ENCODE measurements around the gene MED15. TPM values are rescaled to one million over a fixed set of nuclear protein-coding genes. Genes with fewer than 3 reads are reported as not detected.

The MED15 gene
- total and polyA plus RNA-seq, 4 donors: 23.5 to 119 (median 96.9) TPM

DNA sequence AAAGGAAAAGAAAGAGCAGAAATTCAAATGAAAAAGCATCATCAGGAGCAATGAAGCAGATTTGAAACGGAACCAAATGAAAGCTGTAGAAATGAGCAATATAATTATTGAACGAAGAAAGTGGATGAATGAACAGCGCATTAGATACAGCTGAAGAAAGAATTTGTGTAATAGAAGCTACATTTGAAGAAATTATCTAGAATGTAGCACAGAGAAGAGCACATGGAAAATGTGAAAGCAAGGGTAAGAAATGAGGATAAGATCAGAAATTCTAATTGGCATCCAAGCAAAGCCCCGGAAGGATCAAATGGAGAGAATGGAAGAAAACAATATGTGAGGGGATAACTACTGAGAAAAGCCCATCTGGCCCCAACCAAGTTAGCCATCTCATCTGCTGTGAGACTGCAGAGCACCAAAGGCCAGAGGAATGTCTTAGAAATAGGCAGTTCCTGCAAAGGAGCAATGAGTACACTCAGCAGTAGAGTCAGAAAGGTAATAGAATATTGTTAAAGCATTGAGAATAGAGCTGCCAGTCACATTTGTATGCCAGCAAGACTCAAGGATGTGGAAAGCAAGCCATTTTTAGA lies 51.9 kb downstream of the MED15 start:
- DNase-seq (no peak), ATAC-seq (ENCODE audit: low FRiP score) (no peak)
- Histone ChIP-seq H3K27ac (ENCODE audit: low read depth in 1 of 2, low read length in 2 of 2) (no peak overlapping the region), H3K4me3 (ENCODE audit: low read length in 2 of 2) (no peak overlapping the region), H3K36me3 (ENCODE audit: control insufficient read depth in 1 of 2, insufficient read depth in 2 of 2, low read length in 1 of 2) (peaks cover 0 to 2% of the 10 kb centered on the region in 2 donors), H3K4me1 (ENCODE audit: control insufficient read depth in 1 of 2, insufficient read depth in 2 of 2, low read length in 2 of 2) (peaks cover 0 to 3% of the 10 kb centered on the region in 2 donors), H3K27me3 (ENCODE audit: control insufficient read depth in 1 of 2, insufficient read depth in 2 of 2, low read length in 1 of 2) (no peaks in the 10 kb centered on the region), H3K9me3 (ENCODE audit: control insufficient read depth, low read length) (no peaks in the 10 kb centered on the region)
- WGBS, 2 donors: 85 to 99% methylated on average over 4 of the region's 4 CpGs
- intact Hi-C loops (cut with DNase I): loop anchor here (5.0 to 10.0 kb wide), 2 partner anchors 52 to 54 kb away; partner anchors contain the start of gene MED15 (in 2 of the 2)

DNA sequence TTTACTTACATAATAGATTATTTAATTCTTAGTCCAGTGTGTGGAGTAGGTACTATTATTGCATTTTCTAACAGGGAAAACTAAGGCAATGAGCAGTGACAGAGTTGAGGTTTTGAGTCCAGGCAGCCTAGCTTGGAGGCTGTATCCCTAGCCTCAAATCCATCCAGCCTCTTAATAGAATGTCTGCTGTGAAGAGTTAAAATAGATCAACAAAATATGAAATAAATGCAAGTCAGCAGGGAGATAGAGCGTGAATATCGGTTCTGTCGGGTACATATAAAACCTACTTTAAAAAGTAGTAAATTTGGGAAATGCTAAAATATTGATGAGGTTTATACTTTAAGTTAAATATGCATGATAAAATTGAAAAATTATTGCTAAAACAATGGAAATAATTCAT lies 53.3 kb downstream of the MED15 start:
- Histone ChIP-seq H3K27me3 (ENCODE audit: control insufficient read depth in 1 of 2, insufficient read depth in 2 of 2, low read length in 1 of 2) (no peaks in the 10 kb centered on the region), H3K9me3 (ENCODE audit: control insufficient read depth, low read length) (no peaks in the 10 kb centered on the region), H3K4me3 (ENCODE audit: low read length in 2 of 2) (no peak overlapping the region), H3K36me3 (ENCODE audit: control insufficient read depth in 1 of 2, insufficient read depth in 2 of 2, low read length in 1 of 2) (peaks cover 0 to 4% of the 10 kb centered on the region in 2 donors), H3K4me1 (ENCODE audit: control insufficient read depth in 1 of 2, insufficient read depth in 2 of 2, low read length in 2 of 2) (peaks cover 0 to 3% of the 10 kb centered on the region in 2 donors), H3K27ac (ENCODE audit: low read depth in 1 of 2, low read length in 2 of 2) (no peak overlapping the region)
- DNase-seq: no peak
- intact Hi-C loops (cut with DNase I): no loop called here
- no peak for ATAC-seq (ENCODE audit: low FRiP score)
- WGBS, 2 donors: 97 to 98% methylated on average over 3 of the region's 3 CpGs

DNA sequence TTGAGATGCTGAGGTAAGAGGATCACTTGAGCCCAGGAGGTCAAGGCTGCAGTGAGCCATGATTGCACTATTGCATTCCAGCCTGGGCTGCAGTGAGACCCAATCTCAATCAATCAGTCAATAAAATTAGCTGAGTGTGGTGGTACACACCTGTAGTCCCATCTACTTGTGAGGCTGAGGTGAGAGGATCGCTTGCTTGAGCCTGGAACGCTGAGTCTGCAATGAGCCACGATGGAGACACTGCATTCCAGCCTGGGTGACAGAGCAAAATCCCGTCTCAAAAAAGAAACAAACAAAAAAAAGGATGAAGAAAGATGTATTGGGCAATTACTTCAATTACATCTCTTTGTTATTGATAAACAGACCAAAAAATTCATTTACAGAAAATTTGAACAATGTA lies 54.5 kb downstream of the MED15 start:
- Histone ChIP-seq H3K27ac (ENCODE audit: low read depth in 1 of 2, low read length in 2 of 2) (no peak overlapping the region), H3K9me3 (ENCODE audit: control insufficient read depth, low read length) (no peaks in the 10 kb centered on the region), H3K4me3 (ENCODE audit: low read length in 2 of 2) (no peak overlapping the region), H3K27me3 (ENCODE audit: control insufficient read depth in 1 of 2, insufficient read depth in 2 of 2, low read length in 1 of 2) (no peaks in the 10 kb centered on the region), H3K36me3 (ENCODE audit: control insufficient read depth in 1 of 2, insufficient read depth in 2 of 2, low read length in 1 of 2) (peaks cover 0 to 7% of the 10 kb centered on the region in 2 donors), H3K4me1 (ENCODE audit: control insufficient read depth in 1 of 2, insufficient read depth in 2 of 2, low read length in 2 of 2) (peaks cover 0 to 2% of the 10 kb centered on the region in 2 donors)
- ATAC-seq (ENCODE audit: low FRiP score): no peak
- WGBS, 2 donors: 80 to 85% methylated on average over 4 of the region's 4 CpGs
- intact Hi-C loops (cut with DNase I): no loop called here
- no peak for DNase-seq

DNA sequence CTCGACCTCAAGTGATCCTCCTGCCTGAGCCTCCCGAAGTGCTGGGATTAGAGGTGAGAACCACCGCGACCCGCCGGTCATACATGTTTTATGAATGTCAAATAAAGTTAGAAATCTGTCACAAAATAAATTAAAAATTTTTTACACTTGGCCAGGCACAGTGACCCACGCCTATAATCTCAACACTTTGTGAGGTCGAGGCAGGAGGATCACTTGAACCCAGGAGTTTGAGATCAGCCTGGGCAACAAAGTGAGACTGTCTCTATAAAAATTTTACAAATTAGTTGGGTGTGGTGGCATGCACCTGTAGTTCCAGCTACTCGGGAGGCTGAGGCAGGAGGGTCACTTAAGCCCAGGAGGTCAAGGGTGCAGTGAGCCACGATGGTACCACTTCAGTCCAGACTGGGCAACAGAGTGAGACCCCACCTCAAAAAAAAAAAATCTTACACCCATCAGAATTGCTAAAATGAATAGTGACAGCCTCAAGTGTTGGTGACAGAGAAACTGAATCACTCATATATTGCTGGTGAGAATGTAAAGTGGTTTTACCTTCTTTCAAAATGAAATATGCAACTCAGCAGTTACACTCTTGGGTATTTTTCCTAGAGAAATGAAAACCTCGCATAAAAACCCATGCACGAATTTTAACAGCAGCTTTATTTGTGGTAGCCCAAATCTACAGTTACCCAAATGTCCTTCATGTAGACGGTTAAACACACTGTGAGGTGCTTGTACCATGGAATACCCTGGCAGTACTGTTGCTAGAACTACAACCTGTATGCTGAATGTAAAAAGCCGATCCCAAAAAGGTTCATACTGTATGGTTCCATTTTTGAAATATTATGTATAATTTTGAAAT lies 55.4 kb downstream of the MED15 start:
- intact Hi-C loops (cut with DNase I): no loop called here
- Histone ChIP-seq H3K9me3 (ENCODE audit: control insufficient read depth, low read length) (no peaks in the 10 kb centered on the region), H3K27me3 (ENCODE audit: control insufficient read depth in 1 of 2, insufficient read depth in 2 of 2, low read length in 1 of 2) (no peaks in the 10 kb centered on the region), H3K27ac (ENCODE audit: low read depth in 1 of 2, low read length in 2 of 2) (no peak overlapping the region), H3K4me3 (ENCODE audit: low read length in 2 of 2) (no peak overlapping the region), H3K36me3 (ENCODE audit: control insufficient read depth in 1 of 2, insufficient read depth in 2 of 2, low read length in 1 of 2) (peaks cover 0 to 8% of the 10 kb centered on the region in 2 donors), H3K4me1 (ENCODE audit: control insufficient read depth in 1 of 2, insufficient read depth in 2 of 2, low read length in 2 of 2) (no peaks in the 10 kb centered on the region)
- no peak for ATAC-seq (ENCODE audit: low FRiP score)
- peak; percentile 27 to 40 for DNase-seq
- 94 to 95% methylated on average over 14 of the region's 14 CpGs for WGBS, 2 donors

DNA sequence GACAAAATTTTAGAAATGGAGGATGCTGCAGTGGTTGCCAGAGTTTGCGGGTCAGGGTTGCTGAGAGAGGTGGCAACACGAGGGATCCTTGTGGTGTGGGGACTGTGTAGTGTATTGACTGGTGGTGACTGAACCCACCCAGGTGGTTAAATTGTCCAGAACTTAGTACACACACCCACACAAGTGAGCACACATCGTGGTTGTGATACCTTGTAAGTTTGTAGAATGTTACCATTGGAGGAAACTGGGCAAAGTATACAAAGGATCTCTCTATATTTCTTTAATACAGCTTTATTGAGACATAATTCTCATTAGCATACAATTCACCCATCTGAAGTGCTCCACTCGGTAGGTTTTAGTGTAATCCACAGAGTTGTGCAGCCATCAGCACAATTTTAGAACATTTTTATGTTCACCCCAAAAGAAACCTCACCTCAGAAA lies 56.1 kb downstream of the MED15 start:
- Histone ChIP-seq H3K36me3 (ENCODE audit: control insufficient read depth in 1 of 2, insufficient read depth in 2 of 2, low read length in 1 of 2) (peaks cover 0 to 10% of the 10 kb centered on the region in 2 donors), H3K27me3 (ENCODE audit: control insufficient read depth in 1 of 2, insufficient read depth in 2 of 2, low read length in 1 of 2) (no peaks in the 10 kb centered on the region), H3K4me1 (ENCODE audit: control insufficient read depth in 1 of 2, insufficient read depth in 2 of 2, low read length in 2 of 2) (no peaks in the 10 kb centered on the region), H3K4me3 (ENCODE audit: low read length in 2 of 2) (no peak overlapping the region), H3K9me3 (ENCODE audit: control insufficient read depth, low read length) (no peaks in the 10 kb centered on the region), H3K27ac (ENCODE audit: low read depth in 1 of 2, low read length in 2 of 2) (no peak overlapping the region)
- intact Hi-C loops (cut with DNase I): no loop called here
- ATAC-seq (ENCODE audit: low FRiP score) (no peak), DNase-seq (no peak)
- 87 to 89% methylated on average over 4 of the region's 4 CpGs for WGBS, 2 donors

DNA sequence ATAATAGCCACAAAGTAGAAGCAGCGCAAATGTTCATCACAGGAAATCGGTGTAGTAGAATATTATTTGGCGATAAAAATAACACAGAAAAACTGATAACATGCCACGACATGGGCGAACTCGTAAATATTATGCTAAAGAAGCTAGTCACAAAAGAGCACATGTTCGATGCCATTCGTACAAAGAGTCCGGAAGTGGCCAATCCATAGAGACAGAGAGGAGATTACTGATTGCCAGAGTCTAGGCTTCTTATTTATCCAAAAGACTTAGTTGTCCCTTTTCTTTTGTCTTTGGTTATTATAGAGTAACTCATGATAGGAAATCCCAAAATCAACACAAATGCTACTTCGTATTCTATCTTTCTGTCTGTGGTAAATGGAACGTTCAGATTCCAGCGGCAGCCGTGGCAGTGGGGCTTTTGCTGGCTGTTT lies 56.5 kb downstream of the MED15 start:
- Histone ChIP-seq H3K9me3 (ENCODE audit: control insufficient read depth, low read length) (no peaks in the 10 kb centered on the region), H3K4me3 (ENCODE audit: low read length in 2 of 2) (no peak overlapping the region), H3K27me3 (ENCODE audit: control insufficient read depth in 1 of 2, insufficient read depth in 2 of 2, low read length in 1 of 2) (no peaks in the 10 kb centered on the region), H3K36me3 (ENCODE audit: control insufficient read depth in 1 of 2, insufficient read depth in 2 of 2, low read length in 1 of 2) (peaks cover 0 to 10% of the 10 kb centered on the region in 2 donors), H3K4me1 (ENCODE audit: control insufficient read depth in 1 of 2, insufficient read depth in 2 of 2, low read length in 2 of 2) (no peaks in the 10 kb centered on the region), H3K27ac (ENCODE audit: low read depth in 1 of 2, low read length in 2 of 2) (no peak overlapping the region)
- intact Hi-C loops (cut with DNase I): no loop called here
- ATAC-seq (ENCODE audit: low FRiP score) (no peak), DNase-seq (no peak)
- 66 to 71% methylated on average over 13 of the region's 13 CpGs for WGBS, 2 donors

DNA sequence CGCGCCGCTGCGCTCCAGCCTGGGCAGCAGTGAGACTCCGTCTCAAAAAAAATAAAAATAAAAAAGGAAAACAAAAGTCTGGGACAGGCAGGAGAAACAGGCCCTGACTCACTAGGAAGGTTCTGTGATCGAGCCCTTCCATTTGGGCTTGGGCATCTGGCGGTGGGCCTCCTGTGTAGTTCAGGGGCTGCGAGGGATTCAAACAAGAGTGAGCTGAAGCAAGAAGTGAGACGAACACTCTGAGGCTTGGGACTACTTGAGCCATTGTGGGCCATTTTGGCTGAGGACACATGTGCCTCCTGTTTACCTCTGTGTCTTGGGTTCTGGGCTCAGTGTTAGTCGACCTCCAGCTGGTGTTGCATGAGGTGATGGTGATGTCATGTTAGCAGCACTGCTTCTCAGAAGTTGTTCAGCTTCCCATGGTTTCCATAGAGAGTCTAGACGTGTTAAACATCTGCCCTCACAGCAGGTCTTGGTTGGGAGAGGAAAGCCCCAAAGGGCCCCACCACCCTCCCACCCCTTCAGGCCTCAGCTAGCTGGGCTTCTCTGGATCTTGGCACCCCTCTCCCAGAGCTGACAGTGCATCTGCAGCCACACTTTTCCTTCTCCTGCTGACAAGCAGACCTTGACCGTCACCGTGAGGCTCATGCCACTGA lies 57.8 kb downstream of the MED15 start:
- intact Hi-C loops (cut with DNase I): no loop called here
- no peak overlapping the region for H3K27ac ChIP-seq (ENCODE audit: low read depth in 1 of 2, low read length in 2 of 2)
- H3K36me3 ChIP-seq (ENCODE audit: control insufficient read depth in 1 of 2, insufficient read depth in 2 of 2, low read length in 1 of 2): peaks cover 0 to 10% of the 10 kb centered on the region in 2 donors
- H3K4me1 ChIP-seq (ENCODE audit: control insufficient read depth in 1 of 2, insufficient read depth in 2 of 2, low read length in 2 of 2): no peaks in the 10 kb centered on the region
- H3K27me3 ChIP-seq (ENCODE audit: control insufficient read depth in 1 of 2, insufficient read depth in 2 of 2, low read length in 1 of 2): no peaks in the 10 kb centered on the region
- H3K9me3 ChIP-seq (ENCODE audit: control insufficient read depth, low read length): no peaks in the 10 kb centered on the region
- no peak overlapping the region for H3K4me3 ChIP-seq (ENCODE audit: low read length in 2 of 2)
- ATAC-seq (ENCODE audit: low FRiP score): no peak
- WGBS, 2 donors: 82 to 88% methylated on average over 13 of the region's 13 CpGs
- peak; percentile 20 to 31 for DNase-seq

DNA sequence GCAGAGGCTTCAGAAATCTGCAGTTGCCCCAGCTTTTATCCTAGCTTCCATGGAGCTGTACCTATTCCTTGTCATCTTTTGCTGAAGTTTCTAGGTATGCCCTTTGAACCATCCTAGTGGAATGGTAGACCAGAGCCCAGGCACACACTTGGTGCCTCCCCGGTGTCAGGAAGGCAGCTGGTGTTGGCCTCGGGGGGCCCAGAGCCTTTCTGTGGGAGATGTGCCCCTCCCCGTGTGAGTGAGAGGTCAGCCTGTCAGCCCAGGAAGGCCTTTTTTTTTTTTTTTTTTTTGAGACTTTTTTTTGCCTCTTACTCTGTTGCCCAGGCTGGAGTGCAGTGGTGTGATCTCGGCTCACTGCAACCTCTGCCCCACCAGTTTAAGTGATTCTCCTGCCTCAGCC lies 58.4 kb downstream of the MED15 start:
- Histone ChIP-seq H3K4me3 (ENCODE audit: low read length in 2 of 2) (no peak overlapping the region), H3K27ac (ENCODE audit: low read depth in 1 of 2, low read length in 2 of 2) (no peak overlapping the region), H3K9me3 (ENCODE audit: control insufficient read depth, low read length) (no peaks in the 10 kb centered on the region), H3K27me3 (ENCODE audit: control insufficient read depth in 1 of 2, insufficient read depth in 2 of 2, low read length in 1 of 2) (no peaks in the 10 kb centered on the region), H3K36me3 (ENCODE audit: control insufficient read depth in 1 of 2, insufficient read depth in 2 of 2, low read length in 1 of 2) (peaks cover 0 to 10% of the 10 kb centered on the region in 2 donors), H3K4me1 (ENCODE audit: control insufficient read depth in 1 of 2, insufficient read depth in 2 of 2, low read length in 2 of 2) (no peaks in the 10 kb centered on the region)
- ATAC-seq (ENCODE audit: low FRiP score) (no peak), DNase-seq (peak; percentile 27 to 38)
- intact Hi-C loops (cut with DNase I): no loop called here
- WGBS, 2 donors: 85% methylated on average over 4 of the region's 4 CpGs

All from aorta (tissue), 5 donors.